ENCODE data around the gene GMCL1. TPM values are rescaled to one million over a fixed set of nuclear protein-coding genes. Genes with fewer than 3 reads are reported as not detected.
A peak's percentile ranks its signal among the peaks of the same experiment; 100 is the strongest.

GMCL1 gene
- total and polyA plus RNA-seq, 9 of the 15 experiments (the other 6 are each of a cell fraction or from before 2014, with no cell fraction given), result 7.0 to 27.3 (median 15.4) TPM

GRCh38 chr2:69914164-69914949 is 84.9 kb downstream of the GMCL1 start (continued):
- TF ChIP-seq MGA (IDR thresholded peaks at IDR 0.05), result peak; percentile 98
- TF ChIP-seq HEY1 (CRISPR knock-in tag; IDR thresholded peaks at IDR 0.05; ENCODE audit: borderline replicate concordance), result no peak
- TF ChIP-seq HMGN3 (IDR thresholded peaks at IDR 0.05; ENCODE audit: borderline replicate concordance, extremely low read depth, insufficient read length, low read depth, low read length), result peak; percentile 82
- TF ChIP-seq, protein P1, sequence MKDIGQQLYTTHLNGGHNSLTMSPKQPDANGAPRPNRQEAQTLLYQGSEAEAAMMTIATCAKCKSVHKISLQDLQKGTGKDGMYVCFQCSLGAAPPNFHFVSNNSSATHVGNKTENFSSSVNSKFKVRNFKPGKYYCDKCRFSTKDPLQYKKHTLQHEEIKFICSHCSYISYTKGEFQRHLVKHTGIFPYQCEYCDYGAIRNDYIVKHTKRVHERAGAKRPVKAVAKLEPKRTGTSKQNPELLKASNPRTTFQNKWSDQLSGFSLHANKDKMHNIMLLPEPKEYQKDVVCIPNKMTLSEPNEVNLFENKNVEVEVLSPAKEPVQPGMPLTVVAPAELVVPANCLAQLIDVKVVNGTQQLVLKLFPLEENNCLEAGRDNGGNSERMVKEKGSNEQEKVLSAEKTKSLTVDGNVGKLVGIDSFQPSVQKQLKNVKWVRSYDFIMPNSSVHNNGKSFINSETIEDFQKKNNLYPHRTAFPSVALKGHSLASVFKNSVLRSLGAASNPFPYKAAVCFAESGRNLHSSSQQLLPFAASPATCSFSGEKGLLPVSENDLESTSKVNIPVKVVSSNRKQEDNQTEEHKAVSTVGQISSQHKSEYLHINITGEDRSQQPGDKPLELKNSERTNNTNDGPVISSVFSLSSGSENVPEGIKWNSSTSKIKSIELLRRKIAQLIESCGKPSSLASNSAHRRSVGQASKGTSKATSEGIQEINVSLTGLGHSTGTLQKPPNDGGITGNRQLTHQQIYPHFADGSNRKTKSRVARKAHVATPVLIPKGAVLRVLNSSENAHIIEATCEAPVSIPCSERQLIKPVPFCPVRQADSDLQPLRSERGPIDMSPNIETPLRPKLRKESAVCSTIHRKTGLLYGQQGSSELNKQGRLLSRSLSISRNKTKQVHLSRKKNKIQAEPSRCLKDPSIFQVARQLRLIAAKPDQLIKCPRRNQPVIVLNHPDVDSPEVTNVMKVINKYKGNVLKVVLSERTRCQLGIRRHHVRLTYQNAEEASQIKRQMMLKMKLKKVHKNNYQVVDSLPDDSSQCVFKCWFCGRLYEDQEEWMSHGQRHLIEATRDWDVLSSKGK (CRISPR knock-in tag; IDR thresholded peaks at IDR 0.05), result no peak
- peak; percentile 77 for TF ChIP-seq ZNF175 (CRISPR knock-in tag; IDR thresholded peaks at IDR 0.05; ENCODE audit: low read depth)
- peak; percentile 8; the same call in 1 of the 2 replicates for TF ChIP-seq NCOR1 (IDR thresholded peaks at IDR 0.05)
- no peak for TF ChIP-seq ZBTB1 (CRISPR knock-in tag; IDR thresholded peaks at IDR 0.05; ENCODE audit: borderline replicate concordance, low read depth)
- TF ChIP-seq, protein P2, sequence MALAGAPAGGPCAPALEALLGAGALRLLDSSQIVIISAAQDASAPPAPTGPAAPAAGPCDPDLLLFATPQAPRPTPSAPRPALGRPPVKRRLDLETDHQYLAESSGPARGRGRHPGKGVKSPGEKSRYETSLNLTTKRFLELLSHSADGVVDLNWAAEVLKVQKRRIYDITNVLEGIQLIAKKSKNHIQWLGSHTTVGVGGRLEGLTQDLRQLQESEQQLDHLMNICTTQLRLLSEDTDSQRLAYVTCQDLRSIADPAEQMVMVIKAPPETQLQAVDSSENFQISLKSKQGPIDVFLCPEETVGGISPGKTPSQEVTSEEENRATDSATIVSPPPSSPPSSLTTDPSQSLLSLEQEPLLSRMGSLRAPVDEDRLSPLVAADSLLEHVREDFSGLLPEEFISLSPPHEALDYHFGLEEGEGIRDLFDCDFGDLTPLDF (CRISPR knock-in tag; IDR thresholded peaks at IDR 0.05), result peak; percentile 81; the same call in 1 of the 2 replicates
- no peak for TF ChIP-seq HDAC3 (IDR thresholded peaks at IDR 0.05; ENCODE audit: borderline replicate concordance, partially characterized antibody)
- no peak for TF ChIP-seq ZNF316 (IDR thresholded peaks at IDR 0.05)
